Body of pancreas (tissue), 4 donors: Measurements from ENCODE around the gene RTN4RL2. TPM values are rescaled to one million over a fixed set of nuclear protein-coding genes. Genes with fewer than 3 reads are reported as not detected.
"Not testable (repeated sequence)": the region's sequence is repeated elsewhere in the genome, so short reads cannot be mapped to it uniquely, and the experiment has no call there.

Experiments
- ATAC-seq: fragments of 150-250 bp; one replicate; pipeline ENCODE4 v1.9.1; 2016
- DNase-seq, 4 donors: peaks; one replicate each; pipeline ENCODE4 v3.0.0-alpha.2; 2019
- H3K27ac ChIP-seq, 4 donors: fragments of 200-600 bp; sonication (generic); 1 replicate in 3 of 4; 2 replicates in 1 of 4; pipeline versions ENCODE4 v1.5.1 to v1.6.1; 2016 to 2019; ENCODE audit warnings: mild to moderate bottlenecking in 1 of 4, mixed read lengths in 1 of 4, moderate library complexity in 1 of 4
- H3K27me3 ChIP-seq, 2 donors: fragments of 200-600 bp; sonication (generic); one replicate each; pipeline ENCODE4 v1.6.0; 2016; ENCODE audit warnings: mild to moderate bottlenecking in 1 of 2
- H3K36me3 ChIP-seq, 2 donors: fragments of 200-600 bp; sonication (generic); replicated peaks in 1 of 2; 2 replicates each; pipeline ENCODE4 v1.5.1; 2016; ENCODE audit warnings: low read depth in 2 of 2; ENCODE audit not compliant: insufficient read depth in 1 of 2
- H3K4me1 ChIP-seq: fragments of 200-600 bp; sonication (generic); one replicate; pipeline ENCODE4 v1.6.0; 2016
- H3K4me3 ChIP-seq, 2 donors: fragments of 200-600 bp; sonication (generic); 1 replicate in 1 of 2; 2 replicates in 1 of 2; pipeline ENCODE4 v1.5.1; 2016 to 2019
- H3K9me3 ChIP-seq, 3 donors: fragments of 200-600 bp; sonication (generic); 1 replicate in 2 of 3; 2 replicates in 1 of 3; pipeline ENCODE4 v1.5.1; 2016
- CTCF ChIP-seq, 7 experiments: fragments of 450-650 bp in 4 of 7; fragments of 200-600 bp in 3 of 7; sonication (generic) in 3 of 7; IDR thresholded peaks; one replicate each; pipeline ENCODE4 v1.5.1; 2016 to 2019; ENCODE audit warnings: antibody characterized with exemption in 7 of 7
- POLR2A ChIP-seq, 3 donors: fragments of 450-650 bp; IDR thresholded peaks; one replicate each; pipeline ENCODE4 v1.6.1; 2016; ENCODE audit warnings: antibody characterized with exemption in 3 of 3, mild to moderate bottlenecking in 2 of 3
- WGBS, 2 donors: methylation state at CpG; one replicate each; pipeline ENCODE4 v1.1.5; 2017; 5-methylcytosine and 5-hydroxymethylcytosine counted together
- intact Hi-C: fragments of 100-400 bp; cut with DNase I; formaldehyde crosslinking; loops from one replicate; pipeline ENCODE4 v1.15.1; 2023
- total RNA-seq, 2 donors: library from RNA; depleted of rRNA; stranded (reverse); fragments of >200 nt; gene quantifications; one replicate each; pipeline ENCODE4 v1.1.0, GENCODE V29; 2016

The RTN4RL2 gene
- total RNA-seq, 2 donors from 2014 or later: 0.99 to 3.4 TPM

GRCh38 chr11:57440744-57441414 is 19.4 kb upstream of the RTN4RL2 start:
- ATAC-seq (no peak), DNase-seq (no peak)
- Histone ChIP-seq H3K27ac (no peak overlapping the region), H3K4me3 (no peak overlapping the region), H3K9me3 (no peaks in the 10 kb centered on the region), H3K36me3 (no peaks in the 10 kb centered on the region), H3K4me1 (no peaks in the 10 kb centered on the region), H3K27me3 (no peaks in the 10 kb centered on the region)
- TF ChIP-seq CTCF (IDR thresholded peaks at IDR 0.05): no peak
- TF ChIP-seq POLR2A (IDR thresholded peaks at IDR 0.05): no peak
- intact Hi-C loops: loop anchor here (10.0 kb wide), 1 partner anchor 194 kb away; no protein-coding TSS in a partner anchor
- WGBS, 2 donors: 68 to 83% methylated on average over 4 of the region's 4 CpGs

- WGBS, 2 donors: 76 to 77% methylated on average over 9 of the region's 9 CpGs
- Histone ChIP-seq H3K27ac (no peak overlapping the region), H3K36me3 (no peaks in the 10 kb centered on the region), H3K9me3 (no peaks in the 10 kb centered on the region), H3K4me3 (no peak overlapping the region), H3K27me3 (no peaks in the 10 kb centered on the region), H3K4me1 (no peaks in the 10 kb centered on the region)
- TF ChIP-seq CTCF (IDR thresholded peaks at IDR 0.05) (no peak), POLR2A (IDR thresholded peaks at IDR 0.05) (no peak)
- intact Hi-C loops: loop anchor here (10.0 kb wide), 1 partner anchor 190 kb away; no protein-coding TSS in a partner anchor
- DNase-seq (no peak), ATAC-seq (no peak)
Measured at GRCh38 chr11:57444362-57445121, 15.8 kb upstream of the RTN4RL2 start.

- not testable (repeated sequence) for H3K27me3 ChIP-seq, H3K4me1 ChIP-seq, ATAC-seq, H3K4me3 ChIP-seq, H3K36me3 ChIP-seq, H3K9me3 ChIP-seq, H3K27ac ChIP-seq, DNase-seq
- 83 to 91% methylated on average over 9 of the region's 9 CpGs for WGBS, 2 donors
- intact Hi-C loops: loop anchor here (10.0 kb wide), 1 partner anchor 190 kb away; no protein-coding TSS in a partner anchor
Measured at GRCh38 chr11:57445122-57445394, 15.3 kb upstream of the RTN4RL2 start.

- H3K36me3 ChIP-seq: no peaks in the 10 kb centered on the region
- no peak for ATAC-seq
- no peaks in the 10 kb centered on the region for H3K27me3 ChIP-seq
- no peaks in the 10 kb centered on the region for H3K4me1 ChIP-seq
- intact Hi-C loops: loop anchor here (10.0 kb wide), 1 partner anchor 189 kb away; no protein-coding TSS in a partner anchor
- DNase-seq: no peak
- TF ChIP-seq CTCF (IDR thresholded peaks at IDR 0.05) (no peak), POLR2A (IDR thresholded peaks at IDR 0.05) (no peak)
- H3K9me3 ChIP-seq: no peaks in the 10 kb centered on the region
- no peak overlapping the region for H3K27ac ChIP-seq
- no peak overlapping the region for H3K4me3 ChIP-seq
- 86 to 100% methylated on average over 1 of the region's 1 CpG for WGBS, 2 donors
Measured at GRCh38 chr11:57446055-57446454, 14.3 kb upstream of the RTN4RL2 start.

GRCh38 chr11:57453543-57454177 is 6.7 kb upstream of the RTN4RL2 start:
- no peak overlapping the region for H3K27ac ChIP-seq
- 54 to 62% methylated on average over 2 of the region's 2 CpGs for WGBS, 2 donors
- TF ChIP-seq CTCF (IDR thresholded peaks at IDR 0.05) (no peak), POLR2A (IDR thresholded peaks at IDR 0.05) (no peak)
- ATAC-seq (peak; percentile 73), DNase-seq (peak in 3 of 4 donors; percentile 46 to 67 (median 56))
- H3K27me3 ChIP-seq: no peaks in the 10 kb centered on the region
- peaks cover 32% of the 10 kb centered on the region for H3K4me1 ChIP-seq
- H3K36me3 ChIP-seq: no peaks in the 10 kb centered on the region
- H3K4me3 ChIP-seq: no peak overlapping the region
- no peaks in the 10 kb centered on the region for H3K9me3 ChIP-seq
- intact Hi-C loops: no loop called here
